ENCODE data around the gene MYB.

DNA sequence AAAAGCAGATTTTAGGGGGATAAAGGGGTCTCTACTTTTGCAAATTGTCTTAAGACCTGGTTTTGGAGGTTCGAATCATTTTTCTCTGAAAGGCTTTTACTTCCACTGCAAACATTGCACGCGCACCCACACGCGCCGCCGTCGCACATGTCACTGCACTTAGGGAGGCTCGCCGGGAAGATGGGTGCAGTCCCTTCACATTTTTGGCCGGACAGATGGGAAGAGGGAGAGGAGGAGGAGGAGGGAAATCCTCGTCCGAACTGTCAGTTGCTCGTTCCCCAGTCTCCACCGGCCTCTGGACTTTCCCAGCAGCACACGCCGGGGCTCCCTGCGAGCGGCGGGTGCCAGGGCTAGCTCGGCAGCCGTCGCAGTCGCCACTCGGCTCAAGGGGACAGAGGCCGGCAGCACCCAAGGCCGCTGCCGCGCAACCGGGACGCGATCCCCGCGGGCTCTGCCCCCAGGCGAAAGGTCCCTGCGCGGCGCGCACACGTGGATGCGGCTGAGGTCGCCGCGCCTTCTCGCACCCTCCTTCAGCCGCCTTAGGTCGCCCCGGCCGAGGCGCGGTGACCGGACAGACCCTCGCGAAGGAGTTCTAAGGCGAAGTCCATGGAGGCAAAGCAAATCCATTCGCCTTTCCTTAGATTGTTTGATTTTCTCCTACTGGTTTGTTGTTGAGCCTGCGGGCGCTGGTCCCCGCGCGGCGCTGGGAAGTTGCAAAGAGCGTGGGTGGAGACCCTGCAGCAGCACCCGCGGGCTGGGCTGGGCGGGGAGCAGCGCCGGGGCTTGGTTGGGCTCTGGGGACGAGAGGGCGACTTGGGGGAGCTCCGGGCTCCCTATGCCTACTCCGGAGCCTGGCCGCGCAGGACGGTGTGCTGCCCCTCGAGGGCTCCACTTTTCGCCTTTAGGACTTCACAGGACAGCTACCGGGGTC lies 1.2 kb downstream of the MYB start:
- TF ChIP-seq CTCF (IDR thresholded peaks at IDR 0.05) = peak in 1 of 6 experiments; percentile 8
- TF ChIP-seq POLR2A (IDR thresholded peaks at IDR 0.05) = peak in 1 of 2 donors; percentile 5

All from Peyer's patch (tissue), 4 donors.